ENCODE measurements around the gene SENP3. TPM values are rescaled to one million over a fixed set of nuclear protein-coding genes. Genes with fewer than 3 reads are reported as not detected.

The SENP3 gene
- total and polyA plus RNA-seq, 2 of the 13 experiments (the other 11 are each of a cell fraction or from before 2014, with no cell fraction given): 55.8 to 75.4 TPM

- TF ChIP-seq TFE3 (CRISPR knock-in tag; IDR thresholded peaks at IDR 0.05) (no peak), IKZF5 (CRISPR knock-in tag; IDR thresholded peaks at IDR 0.05) (no peak), GATAD1 (CRISPR knock-in tag; IDR thresholded peaks at IDR 0.05) (peak; percentile 79), ZBTB33 (CRISPR knock-in tag; IDR thresholded peaks at IDR 0.05) (no peak), SOX13 (IDR thresholded peaks at IDR 0.05) (no peak), SOX13 (CRISPR knock-in tag; conservative IDR thresholded peaks at IDR 0.05 in 1 of 2, IDR thresholded peaks at IDR 0.05 in 1 of 2) (no peak), ELF1 (CRISPR knock-in tag; IDR thresholded peaks at IDR 0.05) (0 out of 2 replicates have a peak, but pooled peaks have one; percentile 16), FOSL1 (CRISPR knock-in tag; IDR thresholded peaks at IDR 0.05; ENCODE audit: borderline replicate concordance) (no peak), TBX3 (IDR thresholded peaks at IDR 0.05; ENCODE audit: borderline replicate concordance) (no peak), TERF1 (CRISPR knock-in tag; IDR thresholded peaks at IDR 0.05) (no peak), SKI (IDR thresholded peaks at IDR 0.05; ENCODE audit: partially characterized antibody) (no peak), ZMYM3 (CRISPR knock-in tag; IDR thresholded peaks at IDR 0.05) (no peak), GRHL1 (CRISPR knock-in tag; conservative IDR thresholded peaks at IDR 0.05) (no peak), ATM (IDR thresholded peaks at IDR 0.05; ENCODE audit: borderline replicate concordance) (no peak), ZNF512B (CRISPR knock-in tag; IDR thresholded peaks at IDR 0.05; ENCODE audit: borderline replicate concordance) (no peak), ASH2L (IDR thresholded peaks at IDR 0.05; ENCODE audit: insufficient read length, low read depth, low read length) (no peak), MEIS1 (CRISPR knock-in tag; IDR thresholded peaks at IDR 0.05; ENCODE audit: borderline replicate concordance) (no peak), PCBP1 (IDR thresholded peaks at IDR 0.05; ENCODE audit: borderline replicate concordance, low read depth, low read length) (no peak)
Observed at GRCh38 chr17:7561028-7561575, 617 bp upstream of the SENP3 start (continued).
